ENCODE data around the gene MMP24OS.

MMP24OS gene

GRCh38 chr20:35290186-35290886, 12.4 kb upstream of the MMP24OS start:
- no peak for TF ChIP-seq CTCF (IDR thresholded peaks at IDR 0.05; ENCODE audit: low read depth, low read length, missing control alignments)
- H3K4me3 ChIP-seq (ENCODE audit: low read depth, low read length): no peak overlapping the region
- no peak for DNase-seq (ENCODE audit: low read depth)

GRCh38 chr20:35288325-35289060, 10.6 kb upstream of the MMP24OS start:
- TF ChIP-seq CTCF (IDR thresholded peaks at IDR 0.05; ENCODE audit: low read depth, low read length, missing control alignments): no peak
- no peak for DNase-seq (ENCODE audit: low read depth)
- H3K4me3 ChIP-seq (ENCODE audit: low read depth, low read length): no peak overlapping the region

- no peak for TF ChIP-seq CTCF (IDR thresholded peaks at IDR 0.05; ENCODE audit: low read depth, low read length, missing control alignments)
- no peak for DNase-seq (ENCODE audit: low read depth)
- no peak overlapping the region for H3K4me3 ChIP-seq (ENCODE audit: low read depth, low read length)
Measured at GRCh38 chr20:35287509-35288324, 9.8 kb upstream of the MMP24OS start.

GRCh38 chr20:35286899-35287508, 9.1 kb upstream of the MMP24OS start:
- TF ChIP-seq CTCF (IDR thresholded peaks at IDR 0.05; ENCODE audit: low read depth, low read length, missing control alignments): no peak
- DNase-seq (ENCODE audit: low read depth): no peak
- H3K4me3 ChIP-seq (ENCODE audit: low read depth, low read length): no peak overlapping the region

GRCh38 chr20:35286077-35286898, 8.4 kb upstream of the MMP24OS start:
- no peak overlapping the region for H3K4me3 ChIP-seq (ENCODE audit: low read depth, low read length)

More at GRCh38 chr20:35286077-35286898, 8.4 kb upstream of the MMP24OS start:
- DNase-seq (ENCODE audit: low read depth): no peak
- TF ChIP-seq CTCF (IDR thresholded peaks at IDR 0.05; ENCODE audit: low read depth, low read length, missing control alignments): no peak
